GM18868 (cell line): ENCODE results near the gene RRP8.
A peak's percentile ranks its signal among the peaks of the same experiment; 100 is the strongest.

Experiments used
- ATAC-seq: cut with Tn5 transposase; IDR thresholded peaks from one replicate; pipeline ENCODE4 v1.9.1; 2021; ENCODE audit warnings: mild to moderate bottlenecking, moderate library complexity; ENCODE audit not compliant: unreplicated experiment

Gene RRP8

GRCh38 chr11:6603287-6604080 lies at the start of gene RRP8, which contains the start of gene ILK:
Gene RRP8 (minus strand): TSS chr11:6603616. CDS start chr11:6603502, 114 bp downstream.
Gene ILK (plus strand): TSS chr11:6603774. CDS start chr11:6604272, 498 bp downstream.
- peak; percentile 78 for ATAC-seq

GRCh38 chr11:6653097-6653496 lies 49.7 kb upstream of the RRP8 start:
- no peak for ATAC-seq

GRCh38 chr11:6652182-6652581 lies 48.8 kb upstream of the RRP8 start:
- no peak for ATAC-seq

GRCh38 chr11:6650980-6651379 lies 47.6 kb upstream of the RRP8 start:
- no peak for ATAC-seq

DNA sequence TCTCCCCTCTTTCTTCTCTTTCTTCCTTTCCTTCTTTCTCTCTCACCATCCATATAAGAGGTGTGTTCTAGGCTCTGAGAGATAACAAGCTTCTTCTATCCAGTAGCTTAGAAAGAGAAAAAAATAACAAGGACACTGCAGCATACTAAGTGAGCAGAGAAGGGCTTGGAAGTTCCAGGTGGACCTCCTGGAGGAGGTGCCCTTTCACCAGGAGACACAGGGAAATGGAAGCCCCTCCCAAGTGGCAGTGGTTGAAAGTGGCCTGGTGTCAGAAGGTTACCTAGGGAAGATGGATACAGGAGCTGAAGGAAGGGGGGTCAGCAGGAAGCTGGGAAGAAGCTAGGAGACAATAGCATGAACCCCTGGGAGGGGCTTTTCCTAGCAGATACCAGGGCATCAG lies 46.7 kb upstream of the RRP8 start:
- no peak for ATAC-seq

- no peak for ATAC-seq
Measured at GRCh38 chr11:6648501-6648900, 45.1 kb upstream of the RRP8 start.

DNA sequence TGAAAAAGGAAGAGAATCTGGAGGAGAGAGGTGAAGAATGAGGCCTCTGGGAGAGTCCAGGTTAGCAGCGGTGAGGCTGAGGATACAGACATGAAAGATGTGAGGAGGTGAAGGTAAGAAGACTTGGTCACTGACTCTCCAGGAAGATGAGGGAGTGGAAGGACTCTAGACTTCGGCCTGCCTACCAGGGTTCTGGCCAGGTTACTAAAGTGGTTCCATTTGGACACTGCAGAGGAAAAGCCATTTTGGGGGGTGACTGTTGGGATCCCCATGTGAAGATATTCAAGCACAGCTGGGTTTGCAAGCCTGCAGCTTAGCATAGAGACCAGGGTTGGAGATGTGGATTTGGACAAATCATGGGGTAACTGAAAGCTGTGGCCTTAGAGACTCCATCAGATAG lies 44.4 kb upstream of the RRP8 start:
- ATAC-seq, result no peak

GRCh38 chr11:6646918-6647679 lies 43.7 kb upstream of the RRP8 start:
- peak; percentile 97 for ATAC-seq

DNA sequence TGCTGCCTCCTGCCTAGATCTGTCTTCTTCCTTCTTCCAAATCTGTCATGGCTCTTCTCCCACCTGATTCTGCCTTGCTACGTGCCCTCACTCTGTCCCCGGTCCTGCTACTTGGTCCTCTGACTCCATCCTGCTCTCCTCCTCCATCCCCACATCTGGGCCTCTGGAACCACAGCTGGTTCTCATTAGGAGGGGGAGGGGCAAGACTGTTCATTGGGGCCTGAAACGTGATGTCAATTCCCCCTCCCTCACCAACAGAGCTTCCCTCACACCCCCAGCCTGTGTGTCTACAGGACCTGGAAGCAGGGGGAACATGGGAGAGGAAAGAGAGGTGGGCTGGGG lies 43.1 kb upstream of the RRP8 start:
- peak; percentile 12 for ATAC-seq

DNA sequence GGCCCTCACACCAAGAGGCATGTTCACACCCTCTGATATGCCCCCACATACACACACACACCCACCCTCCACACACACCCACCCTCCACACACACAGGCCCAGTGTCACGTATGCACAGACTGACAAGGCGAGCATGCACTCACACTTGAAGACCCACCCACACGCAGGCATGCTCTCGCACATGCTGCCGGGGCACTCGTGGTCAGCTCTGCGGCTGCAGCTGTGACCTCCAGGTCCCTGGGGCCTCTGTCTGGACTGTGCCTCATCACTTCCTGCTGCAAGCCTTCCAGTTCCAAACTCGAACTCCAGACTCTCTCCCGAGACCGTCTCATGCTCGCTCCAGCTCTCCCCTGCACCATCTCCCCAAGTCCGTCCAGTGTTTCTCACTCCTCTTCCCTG lies 42.7 kb upstream of the RRP8 start:
- no peak for ATAC-seq

DNA sequence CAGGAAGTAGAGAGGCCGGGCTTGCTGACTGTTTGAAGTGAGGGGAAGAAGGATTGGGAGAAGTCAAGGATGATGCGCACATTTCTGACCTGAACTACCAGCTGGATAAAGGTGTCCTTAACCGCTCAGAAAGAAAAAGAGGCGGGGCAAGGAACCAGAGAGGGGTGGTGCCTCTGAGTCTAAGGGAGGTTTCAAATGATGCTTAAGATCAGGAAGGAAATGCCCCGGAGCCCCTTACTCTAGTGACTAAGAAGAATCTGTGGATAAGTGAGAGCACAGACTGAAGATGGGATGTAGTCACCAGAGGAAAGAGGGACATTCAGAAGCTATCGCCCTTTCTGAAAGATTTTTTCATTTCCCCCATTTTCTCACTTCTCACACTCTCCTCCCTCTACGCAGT lies 39.5 kb upstream of the RRP8 start:
- no peak for ATAC-seq

DNA sequence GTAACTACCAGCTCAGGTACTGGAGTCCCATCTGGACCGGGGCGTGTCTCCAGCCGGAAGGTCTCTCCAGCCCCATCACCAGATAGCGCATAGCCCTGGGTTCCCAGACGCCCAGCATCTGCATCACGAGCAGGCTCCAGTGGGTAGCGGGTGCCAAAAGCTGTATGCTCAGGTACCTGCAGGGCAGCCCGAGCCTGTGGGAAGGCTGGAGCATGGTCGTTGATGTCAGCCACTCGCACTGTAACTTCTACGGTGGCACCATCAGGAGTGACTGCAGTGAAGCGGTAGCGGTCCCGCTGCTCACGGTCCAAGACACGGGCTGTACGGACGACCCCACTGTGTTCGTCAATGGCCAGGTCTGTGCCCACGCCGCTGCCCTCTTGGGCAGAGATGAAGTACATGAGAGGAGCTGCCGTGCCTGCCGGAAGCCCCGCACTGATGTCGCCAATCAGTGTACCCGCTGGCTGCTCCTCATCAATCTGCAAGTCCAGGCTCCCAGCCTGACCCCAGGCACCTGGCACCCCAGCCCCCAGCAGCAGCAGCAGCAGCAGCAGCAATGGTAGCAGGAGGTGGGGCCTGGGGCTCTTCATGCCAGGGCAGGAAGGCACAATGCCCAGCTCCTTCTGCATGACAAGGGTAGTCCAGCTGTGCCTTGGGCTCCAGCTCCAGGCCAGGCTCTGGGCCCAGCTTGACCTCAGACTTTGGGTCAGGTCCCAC lies 37.7 kb upstream of the RRP8 start:
- ATAC-seq, result no peak

- ATAC-seq, result no peak
Measured at GRCh38 chr11:6640036-6640984, 36.9 kb upstream of the RRP8 start.

GRCh38 chr11:6638429-6638828 lies 35.0 kb upstream of the RRP8 start:
- no peak for ATAC-seq

DNA sequence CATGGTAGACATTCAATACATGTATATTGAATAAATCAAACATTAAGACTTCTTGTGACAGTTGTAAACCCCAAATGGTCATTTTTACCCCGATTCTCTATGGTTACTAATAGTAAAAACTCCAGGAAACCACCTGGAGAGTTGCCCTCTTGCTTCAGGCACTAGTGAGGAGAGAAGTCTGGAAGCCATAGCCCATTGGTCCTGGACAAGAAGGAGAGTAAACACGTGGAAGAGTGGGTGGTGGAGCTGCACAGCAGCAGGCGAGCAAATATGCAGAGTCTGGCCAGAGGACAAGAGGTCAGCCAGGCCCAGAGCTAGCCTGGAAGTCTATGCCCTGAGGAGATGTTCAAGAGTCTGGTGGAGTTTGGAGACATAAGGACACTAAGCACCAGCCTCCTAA lies 34.5 kb upstream of the RRP8 start:
- no peak for ATAC-seq

DNA sequence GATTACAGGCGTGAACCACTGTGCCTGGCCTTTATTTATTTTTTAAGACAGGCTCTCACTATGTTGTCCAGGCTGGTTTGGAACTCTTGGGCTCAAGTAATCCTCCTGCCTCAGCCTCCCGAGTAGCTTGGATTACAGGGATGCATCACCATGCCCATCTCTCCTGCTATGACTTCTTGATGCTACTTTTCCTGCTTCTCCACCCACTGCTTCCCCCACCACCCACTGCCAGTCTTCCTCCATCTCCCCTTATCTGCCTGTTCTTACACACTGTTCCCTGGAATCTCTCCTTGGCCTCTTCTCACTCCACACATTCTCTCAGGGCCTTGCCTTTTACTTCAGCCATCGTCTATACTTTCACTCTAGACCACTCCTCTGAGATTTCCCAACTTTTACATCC lies 33.1 kb upstream of the RRP8 start:
- ATAC-seq, result no peak

- ATAC-seq, result no peak
Measured at GRCh38 chr11:6635082-6635932, 31.9 kb upstream of the RRP8 start.

GRCh38 chr11:6634534-6634933 lies 31.1 kb upstream of the RRP8 start:
- no peak for ATAC-seq
